A673 (cell line): ENCODE data around the gene U2AF1. TPM values are rescaled to one million over a fixed set of nuclear protein-coding genes. Genes with fewer than 3 reads are reported as not detected.
A peak's percentile ranks its signal among the peaks of the same experiment; 100 is the strongest.
"Not testable (repeated sequence)": the region's sequence is repeated elsewhere in the genome, so short reads cannot be mapped to it uniquely, and the experiment has no call there.

Experiments used
- Bru-seq: library from RNA; stranded (reverse); fragments of 400-500 nt; gene quantifications from one replicate; lab custom pipeline; 2021; lab: Mats Ljungman, UMichigan
- BruChase-seq, 2 experiments: library from RNA; stranded (reverse); fragments of 400-500 nt; gene quantifications; one replicate each; lab custom pipeline; 2021; lab: Mats Ljungman, UMichigan
- BruUV-seq: library from RNA; stranded (reverse); fragments of 400-500 nt; replicated peaks from 2 replicates; lab custom pipeline; 2021; lab: Mats Ljungman, UMichigan
- CTCF ChIA-PET: fragments of 300-600 bp; sonication (Branson Sonifier 250); formaldehyde crosslinking; loops from one replicate; lab custom pipeline; 2022; ENCODE audit warnings: antibody characterized with exemption; lab: Charles Lee
- POLR2A ChIA-PET: fragments of 300-600 bp; sonication (Branson Sonifier 250); formaldehyde crosslinking; loops from one replicate; lab custom pipeline; 2022; ENCODE audit warnings: antibody characterized with exemption; ENCODE audit not compliant: low non-redundant PET; lab: Charles Lee
- DNase-seq: peaks from one replicate; pipeline ENCODE4 v3.0.0-alpha.2; 2015; ENCODE audit warnings: low spot score
- H3K27ac ChIP-seq: fragments of 200-600 bp; sonication (generic); 2 replicates; pipeline ENCODE4 v1.5.1; 2016; ENCODE audit warnings: mixed run types, low read depth, mild to moderate bottlenecking, mixed read lengths, antibody characterized with exemption, low read length; ENCODE audit not compliant: poor library complexity, severe bottlenecking
- H3K27me3 ChIP-seq: fragments of 200-600 bp; sonication (generic); replicated peaks from 2 replicates; pipeline ENCODE4 v1.6.1; 2017; ENCODE audit warnings: mixed run types, low read depth, mild to moderate bottlenecking, mixed read lengths, antibody characterized with exemption, low read length; ENCODE audit not compliant: insufficient read depth, poor library complexity
- H3K36me3 ChIP-seq: fragments of 200-600 bp; sonication (generic); 2 replicates; pipeline ENCODE4 v1.6.1; 2016; ENCODE audit warnings: mixed run types, mild to moderate bottlenecking, mixed read lengths, antibody characterized with exemption, low read length; ENCODE audit not compliant: insufficient read depth, poor library complexity, severe bottlenecking
- H3K4me1 ChIP-seq: fragments of 200-600 bp; sonication (generic); 2 replicates; pipeline ENCODE4 v1.6.1; 2017; ENCODE audit warnings: mixed run types, mild to moderate bottlenecking, mixed read lengths, antibody characterized with exemption, low read length; ENCODE audit not compliant: insufficient read depth, poor library complexity, severe bottlenecking
- H3K4me3 ChIP-seq: fragments of 200-600 bp; sonication (generic); 2 replicates; pipeline ENCODE4 v1.5.1; 2016; ENCODE audit warnings: low read depth, mixed run types, mild to moderate bottlenecking, mixed read lengths, low read length; ENCODE audit not compliant: poor library complexity, severe bottlenecking
- H3K9me3 ChIP-seq: fragments of 200-600 bp; sonication (generic); 2 replicates; pipeline ENCODE4 v1.6.1; 2016; ENCODE audit warnings: mixed run types, low read depth, mild to moderate bottlenecking, mixed read lengths, antibody characterized with exemption, low read length; ENCODE audit not compliant: poor library complexity, severe bottlenecking
- intact Hi-C: fragments of 100-400 bp; cut with micrococcal nuclease; formaldehyde crosslinking; loops from one replicate; pipeline ENCODE4 v1.10.0; 2022; ENCODE audit not compliant: unreplicated experiment
- long read RNA-seq: library from polyadenylated mRNA; stranded (forward); transcript quantifications from one replicate; pipeline ENCODE4 v2.0.0, GENCODE V29; 2022
- total RNA-seq: library from RNA; stranded (reverse); gene quantifications from 2 replicates; pipeline ENCODE4 v1.2.3, GENCODE V29; 2021

Gene U2AF1, protein sequence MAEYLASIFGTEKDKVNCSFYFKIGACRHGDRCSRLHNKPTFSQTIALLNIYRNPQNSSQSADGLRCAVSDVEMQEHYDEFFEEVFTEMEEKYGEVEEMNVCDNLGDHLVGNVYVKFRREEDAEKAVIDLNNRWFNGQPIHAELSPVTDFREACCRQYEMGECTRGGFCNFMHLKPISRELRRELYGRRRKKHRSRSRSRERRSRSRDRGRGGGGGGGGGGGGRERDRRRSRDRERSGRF
- 24.5 and 46.7 TPM in 2 replicates for total RNA-seq
- Bru-seq, nascent RNA, result percentile 22 among the genes with signal in this experiment
- percentile 17 among the genes with signal in this experiment for BruChase-seq, experiment 1, labeled RNA remaining after a 2-hour chase
- percentile 22 among the genes with signal in this experiment for BruChase-seq, experiment 2, labeled RNA remaining after a 6-hour chase
- long read RNA-seq, transcript U2AF1-201 (8 exons, 962 nt), result major isoform, 16 of 20 reads
- long read RNA-seq, partial matches to known transcripts, result 1 of 20 reads
- long read RNA-seq, other reads (novel, unspliced or antisense), result 0 of 20 reads

DNA sequence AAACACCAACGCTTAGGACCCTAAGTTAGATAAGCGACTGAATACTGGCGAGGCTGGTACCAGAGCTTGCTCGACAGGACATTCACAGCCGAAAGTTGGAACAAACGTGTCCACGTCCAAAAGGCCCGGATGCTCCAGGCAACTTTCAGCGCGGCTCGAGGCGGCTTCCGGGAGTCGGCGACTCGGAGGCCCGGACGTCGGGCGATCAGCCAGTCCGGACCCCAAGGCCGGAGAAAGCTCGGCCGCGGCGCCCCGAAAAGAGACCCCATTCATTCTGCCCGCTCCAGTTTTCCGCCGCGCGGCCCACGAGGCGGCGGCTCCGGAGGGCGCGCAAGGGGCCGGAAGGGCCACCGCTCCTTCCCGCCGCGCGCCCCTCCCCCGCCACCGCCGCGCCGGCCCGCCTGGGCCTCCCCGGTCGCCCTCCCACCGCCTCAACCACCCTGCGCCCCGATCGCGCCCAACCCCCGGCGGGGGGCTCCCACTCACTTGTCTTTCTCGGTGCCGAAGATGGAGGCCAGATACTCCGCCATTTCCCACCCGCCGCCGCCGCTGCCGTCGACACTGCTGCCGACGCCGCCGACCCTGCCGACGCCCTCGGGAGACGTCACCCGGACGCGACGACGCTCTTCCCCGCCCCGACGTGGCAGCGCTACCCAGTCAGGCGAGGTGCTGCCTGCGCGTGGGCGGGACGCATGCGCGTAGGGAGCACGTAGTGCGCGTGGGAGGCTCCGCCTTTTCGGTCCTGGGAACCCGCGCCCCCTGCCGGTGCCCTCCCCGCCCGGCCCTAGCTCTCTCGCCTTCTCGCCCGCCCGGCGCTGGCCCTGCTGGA lies at the start of gene U2AF1:
Gene U2AF1 (minus strand): TSS at position 606 of the 829 bp plus-strand sequence. CDS start 76 bp downstream, at position 530.
- H3K27ac ChIP-seq, BruUV-seq, DNase-seq, H3K4me3 ChIP-seq, H3K36me3 ChIP-seq, intact Hi-C loops, H3K4me1 ChIP-seq, H3K9me3 ChIP-seq, H3K27me3 ChIP-seq, POLR2A ChIA-PET, CTCF ChIA-PET: not testable (repeated sequence)

GRCh38 chr21:43153601-43154000 lies 46.2 kb upstream of the U2AF1 start:
- intact Hi-C loops, BruUV-seq, H3K9me3 ChIP-seq, POLR2A ChIA-PET, H3K27me3 ChIP-seq, CTCF ChIA-PET, H3K4me3 ChIP-seq, H3K36me3 ChIP-seq, H3K4me1 ChIP-seq, H3K27ac ChIP-seq, DNase-seq: not testable (repeated sequence)

DNA sequence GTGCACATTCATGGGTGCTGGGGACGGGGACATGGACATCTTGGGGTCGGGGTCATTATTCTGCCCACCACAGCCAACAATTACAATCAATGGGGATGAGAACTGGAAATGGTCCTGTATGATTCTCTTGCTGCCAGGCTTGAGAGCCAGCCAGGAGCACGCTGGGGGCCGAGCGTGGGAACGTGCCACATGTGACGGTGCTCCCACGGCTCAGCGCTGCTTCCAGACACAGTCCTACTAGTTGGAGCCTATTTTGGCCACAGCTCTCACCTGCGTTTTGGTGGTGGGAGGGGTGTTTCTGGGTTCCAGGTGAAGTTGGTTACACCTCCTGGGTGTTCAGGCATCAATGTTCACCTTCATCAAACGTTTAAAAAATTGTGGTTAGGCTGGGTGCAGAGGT lies 42.0 kb upstream of the U2AF1 start:
- H3K27ac ChIP-seq, CTCF ChIA-PET, intact Hi-C loops, H3K27me3 ChIP-seq, DNase-seq, H3K4me3 ChIP-seq, POLR2A ChIA-PET, H3K9me3 ChIP-seq, H3K36me3 ChIP-seq, H3K4me1 ChIP-seq, BruUV-seq: not testable (repeated sequence)

DNA sequence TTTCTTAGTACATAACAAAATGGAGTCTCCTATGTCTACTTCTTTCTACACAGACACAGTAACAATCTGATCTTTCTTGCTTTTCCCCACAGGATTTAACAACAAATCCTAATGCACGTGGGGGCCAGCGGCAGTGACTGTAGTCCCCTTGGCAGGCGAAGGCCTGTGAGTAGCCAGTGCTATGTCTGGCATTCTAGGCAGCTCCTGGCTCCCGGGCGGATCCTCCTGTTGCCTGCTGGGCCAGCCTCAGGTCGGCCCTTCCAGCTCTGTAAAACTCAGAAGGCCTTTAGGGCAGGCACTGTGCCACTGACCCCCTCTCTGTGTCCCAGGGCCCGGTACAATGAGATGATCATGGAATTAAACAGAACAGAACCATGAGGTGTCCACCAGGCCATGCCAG lies 40.6 kb upstream of the U2AF1 start:
- DNase-seq, intact Hi-C loops, BruUV-seq, H3K36me3 ChIP-seq, H3K27me3 ChIP-seq, H3K27ac ChIP-seq, H3K4me1 ChIP-seq, H3K4me3 ChIP-seq, H3K9me3 ChIP-seq, POLR2A ChIA-PET: not testable (repeated sequence)
- CTCF ChIA-PET, result interaction anchor here (0.6 kb wide), 1 partner anchor 203 kb away, joined by 5 read pairs; no protein-coding TSS in a partner anchor

DNA sequence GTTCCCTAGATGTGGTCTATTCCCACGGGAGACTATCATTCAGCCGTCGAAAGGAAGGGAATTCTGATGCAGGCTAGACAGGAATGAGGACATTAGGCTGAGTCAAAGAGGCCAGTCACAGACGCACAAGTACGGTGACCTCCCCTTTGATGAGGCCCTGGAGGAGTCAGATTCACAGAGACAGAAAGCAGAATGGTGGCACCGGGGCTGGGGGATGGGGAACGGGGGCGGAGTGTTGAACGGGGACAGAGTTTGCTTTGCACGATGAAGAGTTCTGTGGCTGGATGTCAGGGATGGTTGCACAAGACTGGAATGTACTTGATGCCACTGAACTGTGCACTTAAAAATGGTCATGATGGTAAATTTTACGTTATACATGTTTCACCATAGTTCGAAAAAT lies 39.3 kb upstream of the U2AF1 start:
- H3K4me3 ChIP-seq, intact Hi-C loops, H3K9me3 ChIP-seq, H3K27me3 ChIP-seq, DNase-seq, H3K4me1 ChIP-seq, BruUV-seq, H3K36me3 ChIP-seq, CTCF ChIA-PET, H3K27ac ChIP-seq, POLR2A ChIA-PET: not testable (repeated sequence)

- POLR2A ChIA-PET, DNase-seq, H3K27me3 ChIP-seq, H3K9me3 ChIP-seq, BruUV-seq, CTCF ChIA-PET, H3K4me1 ChIP-seq, intact Hi-C loops, H3K36me3 ChIP-seq, H3K27ac ChIP-seq, H3K4me3 ChIP-seq: not testable (repeated sequence)
Measured at GRCh38 chr21:43141407-43141806, 34.0 kb upstream of the U2AF1 start.

- POLR2A ChIA-PET, H3K36me3 ChIP-seq, CTCF ChIA-PET, BruUV-seq, H3K4me3 ChIP-seq, H3K9me3 ChIP-seq, H3K27ac ChIP-seq, H3K27me3 ChIP-seq, H3K4me1 ChIP-seq, intact Hi-C loops, DNase-seq: not testable (repeated sequence)
Measured at GRCh38 chr21:43138944-43139343, 31.6 kb upstream of the U2AF1 start.
